ENCODE measurements around the gene SEMA3A. TPM values are rescaled to one million over a fixed set of nuclear protein-coding genes. Genes with fewer than 3 reads are reported as not detected.

Gene SEMA3A
- total RNA-seq, 1 donor from 2014 or later = 8.1 TPM

GRCh38 chr7:83931968-83932367 is 262.6 kb downstream of the SEMA3A start:
- DNase-seq (ENCODE audit: low spot score) = no peak

- no peak for DNase-seq (ENCODE audit: low spot score)
Observed at GRCh38 chr7:83930262-83930661, 264.3 kb downstream of the SEMA3A start.

GRCh38 chr7:83925860-83926259 is 268.7 kb downstream of the SEMA3A start:
- DNase-seq (ENCODE audit: low spot score) = no peak

GRCh38 chr7:83921941-83922607 is 272.5 kb downstream of the SEMA3A start:
- no peak for DNase-seq (ENCODE audit: low spot score)

GRCh38 chr7:83921271-83921940 is 273.2 kb downstream of the SEMA3A start:
- no peak for DNase-seq (ENCODE audit: low spot score)

- DNase-seq (ENCODE audit: low spot score) = no peak
Observed at GRCh38 chr7:83918142-83918541, 276.4 kb downstream of the SEMA3A start.

GRCh38 chr7:83913174-83913573 is 281.4 kb downstream of the SEMA3A start:
- DNase-seq (ENCODE audit: low spot score) = no peak

- no peak for DNase-seq (ENCODE audit: low spot score)
Observed at GRCh38 chr7:83908526-83908925, 286.1 kb downstream of the SEMA3A start.
